ENCODE results near the gene HOXA5. TPM values are rescaled to one million over a fixed set of nuclear protein-coding genes. Genes with fewer than 3 reads are reported as not detected.

The HOXA5 gene
- total RNA-seq, 1 donor from 2014 or later = 18.8 TPM

GRCh38 chr7:27095897-27096767 lies 47.3 kb downstream of the HOXA5 start, which contains the start of gene HOXA1:
TSS of gene HOXA1 (minus strand) at chr7:27096000. CDS start at chr7:27095912, 88 bp downstream.
- no peak for DNase-seq (ENCODE audit: low read depth)
- Histone ChIP-seq H3K36me3 (ENCODE audit: control insufficient read depth, insufficient read depth, low read length) (no peaks in the 10 kb centered on the region), H3K27me3 (ENCODE audit: control insufficient read depth, insufficient read depth, low read length) (no peaks in the 10 kb centered on the region), H3K4me3 (ENCODE audit: low read depth, low read length) (peak within 1 kb of the TSS; percentile 90)
- no peak for TF ChIP-seq CTCF (IDR thresholded peaks at IDR 0.05; ENCODE audit: insufficient read depth, low read length, poor library complexity, severe bottlenecking)

- peak overlapping the region; percentile 90 for H3K4me3 ChIP-seq (ENCODE audit: low read depth, low read length)
- no peaks in the 10 kb centered on the region for H3K27me3 ChIP-seq (ENCODE audit: control insufficient read depth, insufficient read depth, low read length)
- no peak for DNase-seq (ENCODE audit: low read depth)
- no peaks in the 10 kb centered on the region for H3K36me3 ChIP-seq (ENCODE audit: control insufficient read depth, insufficient read depth, low read length)
- no peak for TF ChIP-seq CTCF (IDR thresholded peaks at IDR 0.05; ENCODE audit: insufficient read depth, low read length, poor library complexity, severe bottlenecking)
These were observed 48.2 kb downstream of the HOXA5 start for GRCh38 chr7:27095050-27095896.

GRCh38 chr7:27094304-27095049 lies 49.0 kb downstream of the HOXA5 start:
- Histone ChIP-seq H3K27me3 (ENCODE audit: control insufficient read depth, insufficient read depth, low read length) (no peaks in the 10 kb centered on the region), H3K4me3 (ENCODE audit: low read depth, low read length) (peak overlapping the region; percentile 90), H3K36me3 (ENCODE audit: control insufficient read depth, insufficient read depth, low read length) (no peaks in the 10 kb centered on the region)
- no peak for DNase-seq (ENCODE audit: low read depth)
- TF ChIP-seq CTCF (IDR thresholded peaks at IDR 0.05; ENCODE audit: insufficient read depth, low read length, poor library complexity, severe bottlenecking) = no peak

- no peak for DNase-seq (ENCODE audit: low read depth)
- TF ChIP-seq CTCF (IDR thresholded peaks at IDR 0.05; ENCODE audit: insufficient read depth, low read length, poor library complexity, severe bottlenecking) = no peak
- Histone ChIP-seq H3K27me3 (ENCODE audit: control insufficient read depth, insufficient read depth, low read length) (peaks cover 2% of the 10 kb centered on the region), H3K36me3 (ENCODE audit: control insufficient read depth, insufficient read depth, low read length) (no peaks in the 10 kb centered on the region), H3K4me3 (ENCODE audit: low read depth, low read length) (no peak overlapping the region)
These were observed 50.1 kb downstream of the HOXA5 start for GRCh38 chr7:27093184-27093895.

DNA sequence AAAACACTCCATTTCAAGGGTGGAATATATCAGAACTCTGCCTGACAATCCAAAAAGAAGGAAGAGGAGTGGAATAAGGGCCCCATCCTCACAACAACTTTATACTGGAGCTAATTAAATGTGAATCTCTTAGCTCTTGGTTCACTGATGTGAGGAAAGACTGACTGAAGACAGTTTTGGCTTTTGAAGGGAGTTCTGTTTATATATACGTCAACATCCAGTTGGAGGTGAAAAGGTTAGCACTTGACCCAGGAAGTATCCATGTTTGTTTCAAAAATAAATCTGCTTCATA lies 50.7 kb downstream of the HOXA5 start:
- no peak for DNase-seq (ENCODE audit: low read depth)
- Histone ChIP-seq H3K36me3 (ENCODE audit: control insufficient read depth, insufficient read depth, low read length) (no peaks in the 10 kb centered on the region), H3K4me3 (ENCODE audit: low read depth, low read length) (no peak overlapping the region), H3K27me3 (ENCODE audit: control insufficient read depth, insufficient read depth, low read length) (peaks cover 8% of the 10 kb centered on the region)
- TF ChIP-seq CTCF (IDR thresholded peaks at IDR 0.05; ENCODE audit: insufficient read depth, low read length, poor library complexity, severe bottlenecking) = no peak
